ENCODE measurements around the gene ROGDI.

Gene ROGDI

GRCh38 chr16:4766875-4767628, 35.4 kb downstream of the ROGDI start, which contains the start of gene ZNF500:
TSS of gene ZNF500 (minus strand) at chr16:4767162. CDS start at chr16:4765978, 1,184 bp downstream.
- peak; percentile 95 to 97 for DNase-seq (ENCODE audit: low read depth in 2 of 2)

DNA sequence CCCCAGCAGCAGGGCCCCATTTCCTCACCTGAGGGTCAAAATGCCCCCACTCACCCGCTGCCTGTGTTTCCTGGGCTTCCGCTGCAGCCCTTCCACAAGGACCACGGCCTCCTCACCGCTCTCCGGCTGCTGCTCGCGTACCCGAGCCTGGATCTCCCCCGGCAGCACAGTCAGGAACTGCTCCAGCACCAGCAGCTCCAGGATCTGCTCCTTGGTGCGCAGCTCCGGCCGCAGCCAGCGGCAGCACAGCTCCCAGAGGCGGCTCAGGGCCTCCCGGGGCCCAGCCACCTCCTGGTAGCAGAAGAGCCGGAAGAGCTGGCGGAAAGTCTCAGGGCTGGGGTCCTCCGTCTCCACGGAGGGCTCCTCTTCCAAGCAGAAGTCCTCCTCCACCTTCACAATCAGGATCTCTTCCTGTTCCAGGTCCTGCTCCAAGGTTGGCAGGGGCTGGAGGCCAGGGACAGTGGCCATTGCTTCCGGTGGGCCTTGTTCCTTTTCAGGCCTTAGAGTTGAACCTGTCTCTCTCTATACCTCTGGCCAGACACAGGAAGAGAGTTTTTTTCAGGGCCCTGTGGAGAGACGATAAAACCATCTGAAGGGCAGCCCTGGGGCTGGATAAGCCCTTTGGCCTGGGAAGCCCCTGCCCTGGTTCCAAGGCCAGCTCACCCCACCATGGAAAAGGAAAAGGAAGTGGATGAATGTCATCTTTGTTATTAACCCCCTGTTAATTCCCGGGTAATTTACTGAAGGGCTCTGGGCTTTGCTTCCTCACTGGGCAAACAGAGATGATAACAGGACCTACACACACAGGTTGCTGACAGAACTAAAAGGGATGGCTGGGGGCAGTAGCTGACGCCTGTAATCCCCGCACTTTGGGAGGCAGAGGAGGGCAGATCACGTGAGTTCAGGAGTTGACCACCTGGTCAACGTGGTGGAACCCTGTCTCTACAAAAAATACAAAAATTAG, 36.6 kb downstream of the ROGDI start:
- no peak for DNase-seq (ENCODE audit: low read depth in 2 of 2)

DNA sequence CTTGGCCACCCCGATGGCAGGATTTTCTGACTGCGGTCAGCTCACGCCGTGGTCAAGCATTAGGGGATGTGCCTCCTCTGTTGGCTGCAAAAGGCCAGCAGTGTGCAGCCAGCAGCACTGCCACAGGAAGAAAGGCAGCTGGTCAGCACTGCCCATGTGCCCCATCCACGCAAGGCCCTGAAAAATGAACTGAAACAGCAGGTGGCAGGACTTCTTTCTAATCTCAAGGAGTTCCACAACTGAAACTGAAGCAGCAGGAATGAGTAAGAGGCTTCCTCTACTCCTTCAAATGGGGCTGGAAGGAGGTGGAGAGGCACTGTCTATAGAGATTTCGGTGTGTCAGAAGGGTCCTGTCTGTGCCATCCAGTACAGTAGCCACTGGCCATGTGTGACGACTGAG, 38.6 kb downstream of the ROGDI start:
- no peak for DNase-seq (ENCODE audit: low read depth in 2 of 2)

- DNase-seq (ENCODE audit: low read depth in 2 of 2): no peak
Observed at GRCh38 chr16:4762205-4762604, 40.2 kb downstream of the ROGDI start.

DNA sequence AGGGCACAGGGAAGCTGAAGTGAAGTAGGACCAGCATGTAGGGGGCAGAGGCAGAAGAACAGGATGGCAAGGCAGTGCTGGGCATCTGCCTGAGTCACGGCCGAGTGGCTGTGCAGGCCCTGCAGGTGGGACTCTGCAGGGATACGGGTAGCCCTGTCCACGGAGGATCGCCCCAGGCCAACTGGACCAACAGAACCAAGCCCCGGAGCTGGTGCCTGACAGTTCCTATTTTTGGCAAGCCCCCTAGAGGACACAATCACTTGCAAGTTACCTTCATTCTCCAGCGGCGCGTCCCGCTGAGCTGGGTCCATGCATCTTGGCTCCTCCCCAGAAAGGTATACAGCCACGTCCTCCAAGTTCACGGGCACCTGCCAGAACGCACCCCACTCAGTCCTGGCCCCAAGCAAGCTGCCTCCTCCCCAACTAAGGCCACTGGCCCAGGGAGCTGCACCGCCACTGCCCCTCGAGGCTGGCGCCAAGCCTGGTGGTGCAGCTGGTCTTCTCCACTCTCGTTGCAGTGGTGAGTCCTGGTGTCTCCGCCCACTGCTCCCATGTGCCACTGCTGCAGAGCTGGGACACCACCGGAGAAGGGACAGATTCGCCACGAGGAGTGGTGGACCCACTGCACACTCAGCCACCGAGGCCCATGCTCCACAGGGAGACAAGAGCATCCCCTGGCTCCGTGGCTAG, 42.1 kb downstream of the ROGDI start:
- DNase-seq (ENCODE audit: low read depth in 2 of 2): no peak

- DNase-seq (ENCODE audit: low read depth in 2 of 2): no peak
Observed at GRCh38 chr16:4755687-4756086, 46.7 kb downstream of the ROGDI start.

- DNase-seq (ENCODE audit: low read depth in 2 of 2): no peak
Observed at GRCh38 chr16:4754865-4755264, 47.6 kb downstream of the ROGDI start.

DNA sequence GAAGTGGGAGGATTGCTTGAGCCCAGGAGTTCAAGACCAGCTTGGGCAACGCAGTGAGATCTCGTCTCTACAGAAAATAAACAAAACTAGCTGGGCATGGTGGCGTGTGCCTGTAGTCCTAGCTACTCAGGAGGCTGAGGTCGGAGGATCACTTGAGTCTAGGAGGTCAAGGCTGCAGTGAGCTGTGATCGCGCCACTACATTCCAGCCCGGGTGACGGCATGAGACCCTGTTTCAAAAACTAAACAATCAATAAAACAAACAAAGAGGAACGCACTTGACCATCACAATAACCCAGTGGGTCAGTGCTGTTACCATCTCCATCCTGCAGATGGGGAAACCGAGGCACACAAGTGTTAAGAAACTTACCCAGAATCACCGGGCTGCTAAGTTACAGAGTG, 49.2 kb downstream of the ROGDI start:
- no peak for DNase-seq (ENCODE audit: low read depth in 2 of 2)

GRCh38 chr16:4752351-4753100, 49.9 kb downstream of the ROGDI start:
- no peak for DNase-seq (ENCODE audit: low read depth in 2 of 2)

DNA sequence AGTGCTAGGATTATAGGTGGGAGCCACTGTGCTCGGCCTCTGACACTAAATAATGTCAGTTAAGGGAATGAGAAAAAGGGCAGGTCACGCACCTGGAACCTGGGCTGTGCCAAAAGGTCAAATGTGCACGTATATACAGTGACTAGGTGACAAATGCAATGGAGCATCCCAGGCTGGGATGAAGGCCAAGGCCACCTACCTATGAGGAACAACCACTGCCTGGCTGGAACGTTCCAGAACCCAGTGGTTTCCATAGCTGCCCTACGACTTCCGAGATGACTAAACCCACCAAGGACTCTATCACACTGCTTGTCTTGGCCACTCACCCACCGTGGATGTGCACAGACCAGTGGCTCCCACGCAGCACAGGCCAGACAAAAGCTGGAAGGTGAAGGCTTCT, 51.5 kb downstream of the ROGDI start:
- no peak for DNase-seq (ENCODE audit: low read depth in 2 of 2)

DNA sequence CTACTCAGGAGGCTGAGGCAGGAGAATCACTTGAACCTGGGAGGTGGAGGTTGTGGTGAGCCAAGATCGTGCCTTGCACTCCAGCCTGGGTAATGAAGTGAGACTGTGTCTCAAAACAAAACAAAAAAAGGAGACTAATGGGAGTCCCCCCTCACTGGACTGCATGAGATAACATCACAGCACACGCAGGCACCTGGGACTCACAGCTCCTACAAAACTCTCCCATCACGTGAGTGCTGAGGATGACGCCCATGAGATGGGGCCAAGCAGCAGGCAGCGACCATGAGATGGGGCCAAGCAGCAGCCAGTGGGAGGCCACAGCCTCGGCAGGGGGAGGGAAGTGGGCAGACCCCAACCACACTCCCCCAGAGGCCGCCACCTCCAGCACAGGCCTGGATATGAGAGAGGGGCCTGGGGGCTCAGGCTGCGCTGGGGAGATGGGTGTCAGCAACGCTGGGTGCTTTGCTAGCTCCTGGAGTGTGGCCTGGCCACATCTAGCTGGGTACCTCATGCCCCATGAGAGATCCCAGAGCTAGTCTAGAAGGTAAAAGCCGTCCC, 52.7 kb downstream of the ROGDI start:
- no peak for DNase-seq (ENCODE audit: low read depth in 2 of 2)

DNA sequence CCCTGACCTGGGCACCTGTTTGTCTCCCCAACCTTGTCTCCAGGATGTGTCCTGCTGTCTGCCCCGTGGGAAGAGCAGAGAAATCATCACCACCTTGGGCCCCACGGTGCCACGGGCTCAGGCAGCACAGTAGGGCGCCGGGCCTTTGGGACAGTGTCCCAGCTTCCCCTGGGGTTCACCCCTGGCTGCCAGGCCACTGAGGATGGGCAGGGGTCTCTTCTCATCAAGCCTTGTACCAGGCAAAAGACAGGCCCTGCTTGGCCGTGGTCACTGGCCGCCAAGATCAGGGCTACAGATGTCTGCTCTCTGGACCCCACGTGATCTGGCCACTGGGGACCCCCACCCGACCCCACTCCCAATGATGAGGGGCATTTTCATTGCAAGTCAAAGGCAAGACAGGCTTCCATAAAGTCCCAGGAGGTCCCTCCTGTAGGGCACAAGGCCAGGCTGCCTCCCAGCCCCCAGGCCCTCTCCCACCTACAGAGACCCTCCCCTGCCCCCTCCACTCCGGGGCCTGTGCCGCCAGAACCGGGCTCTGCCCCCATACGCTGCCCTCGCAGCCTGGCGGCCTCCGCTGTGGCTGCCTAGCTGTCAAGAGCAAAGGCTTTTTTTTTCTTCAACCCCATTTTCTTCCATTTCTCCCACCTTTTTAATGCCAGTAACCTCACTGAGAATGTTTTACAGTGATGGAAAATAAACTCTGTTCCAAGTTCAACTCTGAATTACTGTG, 53.6 kb downstream of the ROGDI start:
- no peak for DNase-seq (ENCODE audit: low read depth in 2 of 2)

- DNase-seq (ENCODE audit: low read depth in 2 of 2): no peak
Observed at GRCh38 chr16:4747906-4748681, 54.3 kb downstream of the ROGDI start.

DNA sequence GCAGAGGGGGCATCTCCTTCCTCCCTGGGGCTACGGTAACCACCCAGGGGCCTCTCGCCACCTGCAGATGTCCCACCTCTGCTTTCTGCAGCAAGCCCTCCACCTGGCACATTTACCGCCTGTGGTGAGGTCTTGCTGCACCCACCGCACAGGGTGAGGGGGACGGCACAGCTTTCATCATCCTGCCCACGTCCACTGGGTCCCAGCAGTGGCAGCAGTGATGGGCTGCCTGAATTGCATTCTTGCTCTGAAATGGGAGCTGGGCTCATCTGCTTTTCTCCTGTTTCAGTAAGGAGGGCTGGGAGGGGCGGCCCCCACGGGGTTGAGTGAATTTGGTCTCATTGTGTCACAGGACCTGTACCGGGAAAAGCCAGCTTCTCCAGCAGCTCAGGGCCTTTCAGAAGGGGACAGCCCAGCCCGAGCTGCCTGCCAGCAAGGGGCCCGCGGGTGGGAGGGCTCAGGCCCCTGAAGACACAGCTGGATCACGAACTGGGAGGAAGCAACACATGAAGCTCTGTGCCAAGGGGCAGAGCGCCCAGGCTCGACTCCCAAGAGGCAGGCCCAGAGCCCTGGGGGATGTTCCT, 55.4 kb downstream of the ROGDI start:
- DNase-seq (ENCODE audit: low read depth in 2 of 2): no peak

All from stimulated activated CD4-positive, alpha-beta T cell treated with anti-CD3 and anti-CD28 coated beads, Interleukin-4, amount 100 ng/mL, for 48 hours (primary cell).